CD4-positive, alpha-beta T cell (primary cell): ENCODE data around the gene EPHB1. TPM values are rescaled to one million over a fixed set of nuclear protein-coding genes. Genes with fewer than 3 reads are reported as not detected.

ENCODE experiments used
- ATAC-seq: fragments of 200-7000 bp; cut with Tn5 transposase; one replicate; pipeline ENCODE4 v1.10.0; 2022; ENCODE audit warnings: mild to moderate bottlenecking; ENCODE audit not compliant: poor library complexity
- CTCF ChIA-PET: fragments of 350-600 bp; sonication (Branson Sonifier 250); formaldehyde crosslinking; loops from one replicate; lab custom pipeline; 2021; ENCODE audit warnings: antibody characterized with exemption, inconsistent platforms; lab: Charles Lee
- POLR2A ChIA-PET: fragments of 350-600 bp; sonication (Branson Sonifier 250); formaldehyde crosslinking; loops from one replicate; lab custom pipeline; 2021; ENCODE audit warnings: antibody characterized with exemption, inconsistent platforms; lab: Charles Lee
- DNase-seq, 14 experiments: peaks; one replicate each; pipeline ENCODE4 v3.0.0-alpha.2; 2013 to 2020; ENCODE audit warnings: mixed read lengths in 2 of 14
- H3K27ac ChIP-seq, 2 donors: one replicate each; pipeline versions ENCODE4 v1.5.1 to v1.7.0; 2013; ENCODE audit warnings: low read length in 2 of 2, low read depth in 1 of 2, mild to moderate bottlenecking in 1 of 2
- H3K27me3 ChIP-seq, 2 experiments: 1 replicate in 1 of 2; 2 replicates in 1 of 2; pipeline versions ENCODE4 v1.6.1 to v1.7.0; 2013; ENCODE audit warnings: low read length in 2 of 2, control low read depth in 1 of 2, mild to moderate bottlenecking in 1 of 2, moderate library complexity in 1 of 2; ENCODE audit not compliant: insufficient read depth in 2 of 2, control insufficient read depth in 1 of 2
- H3K36me3 ChIP-seq: one replicate; pipeline ENCODE4 v1.6.1; 2013; ENCODE audit warnings: low read length, control low read depth; ENCODE audit not compliant: insufficient read depth
- H3K4me1 ChIP-seq: one replicate; pipeline ENCODE4 v1.6.1; 2013; ENCODE audit warnings: low read length, control low read depth; ENCODE audit not compliant: insufficient read depth
- H3K4me3 ChIP-seq: one replicate; pipeline ENCODE4 v1.5.1; 2013; ENCODE audit warnings: mild to moderate bottlenecking, low read length, moderate library complexity
- H3K9me3 ChIP-seq, 2 experiments: 1 replicate in 1 of 2; 2 replicates in 1 of 2; pipeline versions ENCODE4 v1.6.1 to v1.7.0; 2013; ENCODE audit warnings: low read length in 2 of 2, mild to moderate bottlenecking in 2 of 2, control low read depth in 1 of 2, moderate library complexity in 1 of 2; ENCODE audit not compliant: control insufficient read depth in 1 of 2, insufficient read depth in 1 of 2
- H3K27ac Mint-ChIP-seq: one replicate; pipeline ENCODE4 v1.8.0; 2020; ENCODE audit warnings: mixed read lengths
- H3K27me3 Mint-ChIP-seq: one replicate; pipeline ENCODE4 v1.8.0; 2021; ENCODE audit warnings: mixed read lengths
- H3K36me3 Mint-ChIP-seq: one replicate; pipeline ENCODE4 v1.8.0; 2021; ENCODE audit warnings: low read depth, mixed read lengths
- H3K4me1 Mint-ChIP-seq: one replicate; pipeline ENCODE4 v1.8.0; 2021; ENCODE audit warnings: low read depth, mixed read lengths
- H3K4me3 Mint-ChIP-seq: one replicate; pipeline ENCODE4 v1.8.0; 2020; ENCODE audit warnings: mild to moderate bottlenecking, mixed read lengths
- H3K9me3 Mint-ChIP-seq: one replicate; pipeline ENCODE4 v1.8.0; 2020; ENCODE audit warnings: mixed read lengths
- CTCF ChIP-seq: fragments of 200-600 bp; IDR thresholded peaks from one replicate; pipeline ENCODE4 v1.8.0; 2022; ENCODE audit warnings: antibody characterized with exemption, mild to moderate bottlenecking
- intact Hi-C, 2 experiments: fragments of 100-400 bp; cut with DNase I in 1 of 2; cut with micrococcal nuclease in 1 of 2; formaldehyde crosslinking; loops; one replicate each; pipeline versions ENCODE4 v1.15.1 to v1.9.0; 2023 to 2025; cut with DNase I, micrococcal nuclease
- total RNA-seq, 174 experiments: library from RNA in 2 of 174; stranded (reverse) in 2 of 174; gene quantifications; one replicate each; pipeline ENCODE4 v1.2.3 and lab custom pipeline; 2021 to 2026

EPHB1 gene
- total RNA-seq, 2 experiments from 2014 or later = 0.08 to 0.49 TPM

- TF ChIP-seq CTCF = no peak
- Mint-ChIP-seq H3K36me3 (no peaks in the 10 kb centered on the region), H3K27me3 (peaks cover 6% of the 10 kb centered on the region), H3K4me3 (no peak overlapping the region), H3K27ac (no peak overlapping the region), H3K9me3 (peaks cover 4% of the 10 kb centered on the region), H3K4me1 (no peaks in the 10 kb centered on the region)
- no peak overlapping the region for H3K4me3 ChIP-seq
- ATAC-seq (no peak), DNase-seq (no peak)
- H3K27ac ChIP-seq = no peak overlapping the region
- intact Hi-C loops = no loop called here
- H3K36me3 ChIP-seq = no peaks in the 10 kb centered on the region
- H3K9me3 ChIP-seq = no peaks in the 10 kb centered on the region
- no peaks in the 10 kb centered on the region for H3K4me1 ChIP-seq
- CTCF ChIA-PET = no interaction called here
- POLR2A ChIA-PET = no interaction called here
- H3K27me3 ChIP-seq = no peaks in the 10 kb centered on the region
Observed at GRCh38 chr3:135172191-135172869, 377.3 kb downstream of the EPHB1 start.

- no peak for ATAC-seq
- Histone ChIP-seq H3K9me3 (no peaks in the 10 kb centered on the region), H3K36me3 (no peaks in the 10 kb centered on the region), H3K27ac (no peak overlapping the region), H3K27me3 (no peaks in the 10 kb centered on the region), H3K4me3 (no peak overlapping the region), H3K4me1 (no peaks in the 10 kb centered on the region)
- TF ChIP-seq CTCF = no peak
- Mint-ChIP-seq H3K4me1 (no peaks in the 10 kb centered on the region), H3K27ac (no peak overlapping the region), H3K4me3 (no peak overlapping the region), H3K36me3 (no peaks in the 10 kb centered on the region), H3K27me3 (peaks cover 6% of the 10 kb centered on the region), H3K9me3 (peaks cover 4% of the 10 kb centered on the region)
- ChIA-PET CTCF (no interaction called here), POLR2A (no interaction called here)
- DNase-seq = no peak
- intact Hi-C loops = no loop called here
Observed at GRCh38 chr3:135175728-135176277, 380.7 kb downstream of the EPHB1 start.

- intact Hi-C loops = no loop called here
- CTCF ChIA-PET = no interaction called here
- H3K9me3 ChIP-seq = no peaks in the 10 kb centered on the region
- no peaks in the 10 kb centered on the region for H3K4me1 ChIP-seq
- Mint-ChIP-seq H3K9me3 (peaks cover 4% of the 10 kb centered on the region), H3K36me3 (no peaks in the 10 kb centered on the region), H3K27ac (no peak overlapping the region), H3K4me1 (no peaks in the 10 kb centered on the region), H3K4me3 (no peak overlapping the region), H3K27me3 (peaks cover 6% of the 10 kb centered on the region)
- ATAC-seq (no peak), DNase-seq (no peak)
- no peak for TF ChIP-seq CTCF
- H3K27ac ChIP-seq = no peak overlapping the region
- H3K4me3 ChIP-seq = no peak overlapping the region
- no peaks in the 10 kb centered on the region for H3K27me3 ChIP-seq
- POLR2A ChIA-PET = no interaction called here
- H3K36me3 ChIP-seq = no peaks in the 10 kb centered on the region
Observed at GRCh38 chr3:135176881-135177280, 381.8 kb downstream of the EPHB1 start.
